CD14-positive monocyte (primary cell): ENCODE measurements around the gene TNNT3. TPM values are rescaled to one million over a fixed set of nuclear protein-coding genes. Genes with fewer than 3 reads are reported as not detected.

Experiments
- DNase-seq, 3 donors: peaks; one replicate each; pipeline ENCODE4 v3.0.0-alpha.2; 2011 to 2022
- H2AFZ ChIP-seq: 2 replicates; pipeline ENCODE4 v1.6.0; 2012; ENCODE audit warnings: mild to moderate bottlenecking, low read depth, low read length, inconsistent platforms; ENCODE audit not compliant: insufficient read depth, poor library complexity, severe bottlenecking
- H3K27ac ChIP-seq, 2 donors: 1 replicate in 1 of 2; 2 replicates in 1 of 2; pipeline ENCODE4 v1.5.1; 2012 to 2013; ENCODE audit warnings: low read length in 2 of 2, control low read depth in 1 of 2, inconsistent platforms in 1 of 2, low read depth in 1 of 2, mild to moderate bottlenecking in 1 of 2
- H3K27me3 ChIP-seq, 2 donors: one replicate each; pipeline versions ENCODE4 v1.6.0 to v1.6.1; 2011 to 2013; ENCODE audit warnings: low read length in 2 of 2; ENCODE audit not compliant: control insufficient read depth in 2 of 2, insufficient read depth in 2 of 2
- H3K36me3 ChIP-seq, 2 donors: replicated peaks in 1 of 2; 1 replicate in 1 of 2; 2 replicates in 1 of 2; pipeline versions ENCODE4 v1.5.1 to v1.6.1; 2012 to 2013; ENCODE audit warnings: low read length in 2 of 2, control low read depth in 1 of 2, inconsistent platforms in 1 of 2, mild to moderate bottlenecking in 1 of 2; ENCODE audit not compliant: insufficient read depth in 2 of 2, control insufficient read depth in 1 of 2
- H3K4me1 ChIP-seq, 2 donors: 1 replicate in 1 of 2; 2 replicates in 1 of 2; pipeline versions ENCODE4 v1.5.1 to v1.6.1; 2012 to 2013; ENCODE audit warnings: low read length in 2 of 2, control low read depth in 1 of 2, inconsistent platforms in 1 of 2, mild to moderate bottlenecking in 1 of 2, moderate library complexity in 1 of 2; ENCODE audit not compliant: insufficient read depth in 2 of 2, control insufficient read depth in 1 of 2
- H3K4me2 ChIP-seq: replicated peaks from 2 replicates; pipeline ENCODE3; 2012; ENCODE audit warnings: low read length, moderate library complexity, mild to moderate bottlenecking; ENCODE audit not compliant: poor library complexity, severe bottlenecking; ENCODE audit errors: extremely low read depth
- H3K4me3 ChIP-seq, 3 experiments: fragments of 200-600 bp in 1 of 3; sonication (generic) in 1 of 3; replicated peaks in 1 of 3; 1 replicate in 2 of 3; 2 replicates in 1 of 3; pipeline ENCODE4 v1.5.1; 2011 to 2013; ENCODE audit warnings: low read length in 3 of 3, mild to moderate bottlenecking in 3 of 3, control low read depth in 2 of 3, low read depth in 2 of 3, inconsistent platforms in 1 of 3, moderate library complexity in 1 of 3
- H3K79me2 ChIP-seq: 2 replicates; pipeline ENCODE4 v1.6.0; 2012; ENCODE audit warnings: mild to moderate bottlenecking, control low read depth, inconsistent platforms, low read length, moderate library complexity; ENCODE audit not compliant: insufficient read depth
- H3K9ac ChIP-seq: 2 replicates; pipeline ENCODE4 v1.6.0; 2017; ENCODE audit warnings: low read length, mild to moderate bottlenecking; ENCODE audit not compliant: insufficient read depth, poor library complexity, severe bottlenecking
- H3K9me3 ChIP-seq, 2 donors: replicated peaks in 1 of 2; 1 replicate in 1 of 2; 2 replicates in 1 of 2; pipeline versions ENCODE4 v1.5.1 to v1.6.1; 2012 to 2013; ENCODE audit warnings: low read length in 2 of 2, control low read depth in 1 of 2; ENCODE audit not compliant: control insufficient read depth in 1 of 2, insufficient read depth in 1 of 2
- H4K20me1 ChIP-seq: 2 replicates; pipeline ENCODE4 v1.6.0; 2012; ENCODE audit warnings: mild to moderate bottlenecking, low read length, control low read depth, moderate library complexity; ENCODE audit not compliant: insufficient read depth
- H3K27ac Mint-ChIP-seq, 7 donors: one replicate each; pipeline ENCODE4 v1.8.0; 2020; ENCODE audit warnings: mild to moderate bottlenecking in 7 of 7, mixed read lengths in 7 of 7, moderate library complexity in 6 of 7, inconsistent platforms in 2 of 7
- H3K27me3 Mint-ChIP-seq, 3 donors: one replicate each; pipeline ENCODE4 v1.8.0; 2021 to 2022; ENCODE audit warnings: low read depth in 3 of 3, mild to moderate bottlenecking in 3 of 3, mixed read lengths in 3 of 3, moderate library complexity in 3 of 3, inconsistent platforms in 1 of 3
- H3K36me3 Mint-ChIP-seq, 2 donors: one replicate each; pipeline ENCODE4 v1.8.0; 2020; ENCODE audit warnings: mixed read lengths in 2 of 2, inconsistent platforms in 1 of 2, mild to moderate bottlenecking in 1 of 2
- H3K4me1 Mint-ChIP-seq: one replicate; pipeline ENCODE4 v1.8.0; 2020; ENCODE audit warnings: mild to moderate bottlenecking, mixed read lengths
- H3K4me3 Mint-ChIP-seq, 2 donors: one replicate each; pipeline ENCODE4 v1.8.0; 2020; ENCODE audit warnings: mild to moderate bottlenecking in 2 of 2, mixed read lengths in 2 of 2, moderate library complexity in 1 of 2
- H3K9me3 Mint-ChIP-seq, 7 donors: one replicate each; pipeline ENCODE4 v1.8.0; 2020 to 2022; ENCODE audit warnings: mixed read lengths in 7 of 7, mild to moderate bottlenecking in 6 of 7, moderate library complexity in 6 of 7, inconsistent platforms in 2 of 7
- WGBS: methylation state at CpG from one replicate; pipeline ENCODE4 v1.1.5; 2013; ENCODE audit warnings: missing lambda C conversion rate; ENCODE audit not compliant: insufficient coverage; 5-methylcytosine and 5-hydroxymethylcytosine counted together
- intact Hi-C, 2 donors: fragments of 100-400 bp; cut with micrococcal nuclease; formaldehyde crosslinking; loops; one replicate each; pipeline versions ENCODE4 v1.15.0 to v1.15.1; 2023
- polyA plus RNA-seq, 3 donors: library from polyadenylated mRNA; depleted of rRNA in 1 of 3; unstranded in 2 of 3; stranded (reverse) in 1 of 3; fragments of 300-500 nt in 2 of 3; fragments of >200 nt in 1 of 3; fragmentation: Illumina TruSeq in 2 of 3; gene quantifications; 1 replicate in 2 of 3; 2 replicates in 1 of 3; pipeline ENCODE4 v1.2.3, GENCODE V29; 2012 to 2021
- TF ChIP-seq, protein P1 (sequence below): fragments of 200-600 bp; IDR thresholded peaks from one replicate; pipeline ENCODE4 v1.8.0; 2022; ENCODE audit warnings: antibody characterized with exemption, mild to moderate bottlenecking

The TNNT3 gene
- polyA plus RNA-seq, 3 donors, result 1.4 TPM; not detected in 2

DNA sequence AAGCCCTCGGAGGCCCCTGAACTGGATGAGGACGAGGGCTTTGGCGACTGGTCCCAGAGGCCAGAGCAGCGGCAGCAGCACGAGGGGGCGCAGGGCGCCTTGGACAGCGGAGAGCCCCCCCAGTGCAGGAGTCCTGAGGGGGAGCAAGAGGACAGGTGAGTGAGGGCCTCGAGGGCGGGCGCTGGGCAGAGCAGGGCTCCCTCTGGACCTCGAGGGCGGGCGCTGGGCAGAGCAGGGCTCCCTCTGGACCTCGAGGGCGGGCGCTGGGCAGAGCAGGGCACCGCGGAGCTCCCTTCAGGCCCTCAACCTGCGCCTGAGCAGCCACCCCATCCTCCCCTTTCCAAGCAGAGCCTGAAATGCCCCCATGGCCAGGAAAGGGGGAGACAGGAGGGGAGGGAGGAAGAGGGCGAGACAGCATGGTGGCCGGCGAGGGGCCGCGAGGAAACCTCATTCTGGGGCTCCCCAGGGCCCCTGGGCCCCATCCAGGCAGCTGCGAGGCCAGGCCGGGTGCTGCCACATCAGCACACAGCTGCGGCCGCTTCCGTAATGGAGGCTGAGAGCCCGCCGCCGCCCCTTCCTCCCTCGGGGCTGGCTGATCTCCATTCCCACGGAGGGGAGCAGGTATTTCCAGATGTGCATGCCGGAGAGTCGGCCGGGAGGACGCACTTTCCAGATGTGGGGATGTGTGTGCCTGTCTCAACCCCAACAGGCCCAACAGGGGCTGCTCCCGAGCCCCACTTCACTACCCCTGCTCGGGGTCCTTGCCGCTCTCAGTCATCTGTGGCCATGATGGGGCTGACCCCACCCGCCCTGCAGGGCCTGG, 37.9 kb upstream of the TNNT3 start:
- peak overlapping the region; percentile 36 for H3K9ac ChIP-seq
- intact Hi-C loops, result loop anchor here (2.0 to 10.0 kb wide), 5 partner anchors 36 to 273 kb away; partner anchors contain the start of genes KRTAP5-6 (in 1 of the 2), TNNI2 (in 1 of the 2) and TNNT3 (in 1 of the 2)
- H4K20me1 ChIP-seq, result peaks cover 100% of the 10 kb centered on the region
- H3K27me3 Mint-ChIP-seq, result peaks cover 1 to 3% (median 2%) of the 10 kb centered on the region in 3 donors
- H2AFZ ChIP-seq, result no peak overlapping the region
- H3K4me3 ChIP-seq, result no peak overlapping the region
- no peak for DNase-seq
- no peaks in the 10 kb centered on the region for H3K9me3 ChIP-seq
- peaks cover 66 to 73% of the 10 kb centered on the region in 2 donors for H3K36me3 ChIP-seq
- TF ChIP-seq, protein P1, sequence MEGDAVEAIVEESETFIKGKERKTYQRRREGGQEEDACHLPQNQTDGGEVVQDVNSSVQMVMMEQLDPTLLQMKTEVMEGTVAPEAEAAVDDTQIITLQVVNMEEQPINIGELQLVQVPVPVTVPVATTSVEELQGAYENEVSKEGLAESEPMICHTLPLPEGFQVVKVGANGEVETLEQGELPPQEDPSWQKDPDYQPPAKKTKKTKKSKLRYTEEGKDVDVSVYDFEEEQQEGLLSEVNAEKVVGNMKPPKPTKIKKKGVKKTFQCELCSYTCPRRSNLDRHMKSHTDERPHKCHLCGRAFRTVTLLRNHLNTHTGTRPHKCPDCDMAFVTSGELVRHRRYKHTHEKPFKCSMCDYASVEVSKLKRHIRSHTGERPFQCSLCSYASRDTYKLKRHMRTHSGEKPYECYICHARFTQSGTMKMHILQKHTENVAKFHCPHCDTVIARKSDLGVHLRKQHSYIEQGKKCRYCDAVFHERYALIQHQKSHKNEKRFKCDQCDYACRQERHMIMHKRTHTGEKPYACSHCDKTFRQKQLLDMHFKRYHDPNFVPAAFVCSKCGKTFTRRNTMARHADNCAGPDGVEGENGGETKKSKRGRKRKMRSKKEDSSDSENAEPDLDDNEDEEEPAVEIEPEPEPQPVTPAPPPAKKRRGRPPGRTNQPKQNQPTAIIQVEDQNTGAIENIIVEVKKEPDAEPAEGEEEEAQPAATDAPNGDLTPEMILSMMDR, result no peak
- 51% methylated on average over 32 of the region's 43 CpGs for WGBS
- peaks cover 30% of the 10 kb centered on the region for H3K79me2 ChIP-seq
- peak overlapping the region in 1 of 7 donors; percentile 56 for H3K27ac Mint-ChIP-seq
- H3K27me3 ChIP-seq, result no peaks in the 10 kb centered on the region
- peaks cover 32 to 46% of the 10 kb centered on the region in 2 donors for H3K4me1 ChIP-seq
- H3K4me3 Mint-ChIP-seq, result no peak overlapping the region
- peaks cover 27 to 40% of the 10 kb centered on the region in 2 donors for H3K36me3 Mint-ChIP-seq
- peaks cover 0 to 2% (median 0%) of the 10 kb centered on the region in 7 donors for H3K9me3 Mint-ChIP-seq
- peak overlapping the region; percentile 21 to 26 for H3K27ac ChIP-seq
- H3K4me2 ChIP-seq, result peak overlapping the region; percentile 12
- peaks cover 42% of the 10 kb centered on the region for H3K4me1 Mint-ChIP-seq

DNA sequence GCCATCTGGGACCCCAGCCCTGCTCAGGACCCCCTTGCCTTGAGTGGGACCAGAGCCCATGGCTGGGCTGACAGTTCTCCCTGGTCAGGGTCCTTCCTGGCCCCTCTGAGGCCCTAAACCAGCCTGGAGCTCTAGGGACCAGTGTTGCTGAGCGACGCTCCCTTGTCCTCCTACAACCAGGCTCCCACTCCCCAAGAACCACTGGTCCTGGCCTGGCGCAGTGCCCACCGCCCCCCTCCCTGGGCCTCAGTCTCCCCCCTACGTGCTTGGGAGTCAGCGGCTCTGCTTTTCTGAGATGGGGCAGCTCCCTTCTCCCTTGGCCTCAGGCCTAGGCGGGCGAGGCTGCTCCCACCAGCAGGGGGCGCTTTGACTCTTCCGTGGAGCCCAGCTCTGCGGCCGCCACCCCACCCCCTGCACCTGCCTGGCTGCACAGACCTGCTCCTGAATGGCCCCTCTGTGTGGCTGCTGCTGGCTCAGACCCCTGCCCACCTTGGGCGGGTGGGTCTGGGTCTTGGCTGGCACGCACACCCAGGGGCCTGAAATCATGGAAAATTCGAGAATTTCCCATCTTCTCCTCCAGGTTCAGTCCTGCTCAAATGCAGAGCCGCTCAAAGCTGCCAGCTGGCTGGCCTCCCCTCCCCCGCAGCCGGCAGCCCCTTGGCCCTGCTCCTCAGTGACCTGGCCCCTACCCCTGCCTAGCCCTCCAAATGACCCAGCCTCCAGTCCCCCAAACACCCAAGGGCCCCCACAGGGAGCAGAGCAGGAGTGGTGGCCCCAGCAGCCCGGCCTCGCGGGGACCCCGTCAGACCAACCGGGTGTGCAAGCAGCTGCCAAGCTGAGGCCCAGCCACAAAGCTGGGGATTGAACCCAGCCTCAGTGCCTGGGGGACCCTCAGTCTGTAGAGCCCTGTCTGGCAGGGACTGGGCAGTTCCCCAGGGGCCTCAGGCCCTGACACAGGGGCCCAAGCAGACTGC, 37.0 kb upstream of the TNNT3 start:
- Mint-ChIP-seq H3K9me3 (peaks cover 0 to 7% (median 3%) of the 10 kb centered on the region in 7 donors), H3K27ac (no peak overlapping the region), H3K4me1 (peaks cover 35% of the 10 kb centered on the region), H3K36me3 (peaks cover 26 to 38% of the 10 kb centered on the region in 2 donors), H3K4me3 (no peak overlapping the region), H3K27me3 (peaks cover 3 to 10% (median 4%) of the 10 kb centered on the region in 3 donors)
- H3K4me3 ChIP-seq, result no peak overlapping the region
- TF ChIP-seq, protein P1, result peak; percentile 91
- peak overlapping the region; percentile 36 for H3K9ac ChIP-seq
- intact Hi-C loops, result loop anchor here (2.0 to 10.0 kb wide), 5 partner anchors 35 to 272 kb away; partner anchors contain the start of genes KRTAP5-6 (in 1 of the 2), TNNI2 (in 1 of the 2) and TNNT3 (in 1 of the 2)
- peak; percentile 51 to 66 (median 64) for DNase-seq
- H3K27ac ChIP-seq, result peak overlapping the region in 1 of 2 donors; percentile 26
- H3K4me1 ChIP-seq, result peaks cover 33 to 40% of the 10 kb centered on the region in 2 donors
- peaks cover 24% of the 10 kb centered on the region for H3K79me2 ChIP-seq
- H3K27me3 ChIP-seq, result peaks cover 0 to 3% of the 10 kb centered on the region in 2 donors
- 32% methylated on average over 20 of the region's 23 CpGs for WGBS
- H4K20me1 ChIP-seq, result peaks cover 100% of the 10 kb centered on the region
- peak overlapping the region; percentile 12 for H3K4me2 ChIP-seq
- H3K9me3 ChIP-seq, result no peaks in the 10 kb centered on the region
- no peak overlapping the region for H2AFZ ChIP-seq
- H3K36me3 ChIP-seq, result peaks cover 73 to 79% of the 10 kb centered on the region in 2 donors
